GM13976 (cell line): Measurements from ENCODE around the gene SCTR.
A peak's percentile ranks its signal among the peaks of the same experiment; 100 is the strongest.

Experiments used
- DNase-seq: peaks from one replicate; pipeline ENCODE4 v3.0.0; 2012; ENCODE audit warnings: low spot score
- CTCF ChIP-seq: IDR thresholded peaks from 2 replicates; pipeline ENCODE4 v1.5.1; 2012; ENCODE audit warnings: borderline replicate concordance, mild to moderate bottlenecking; ENCODE audit not compliant: insufficient read depth; ENCODE audit errors: extremely low read depth, missing control alignments, control extremely low read depth
- in situ Hi-C: fragments of 300-500 bp; cut with MboI; formaldehyde crosslinking; loops from one replicate; pipeline ENCODE4 v1.12.0; 2022; ENCODE audit warnings: low sequenced_read_pairs, mixed read lengths, inconsistent platforms; ENCODE audit not compliant: unreplicated experiment

Gene SCTR

GRCh38 chr2:119435081-119435952, 89.0 kb downstream of the SCTR start:
- no peak for TF ChIP-seq CTCF
- in situ Hi-C loops, result no loop called here
- DNase-seq, result peak; percentile 21

- TF ChIP-seq CTCF, result no peak
- no peak for DNase-seq
- in situ Hi-C loops, result no loop called here
Measured at GRCh38 chr2:119434664-119435063, 89.6 kb downstream of the SCTR start.

GRCh38 chr2:119433636-119434327, 90.5 kb downstream of the SCTR start:
- DNase-seq, result peak; percentile 16
- in situ Hi-C loops, result no loop called here
- no peak for TF ChIP-seq CTCF

- DNase-seq, result peak; percentile 23
- in situ Hi-C loops, result no loop called here
- TF ChIP-seq CTCF, result no peak
Measured at GRCh38 chr2:119432851-119433522, 91.3 kb downstream of the SCTR start.

- TF ChIP-seq CTCF, result no peak
- in situ Hi-C loops, result no loop called here
- peak; percentile 31 for DNase-seq
Measured at GRCh38 chr2:119431976-119432850, 92.1 kb downstream of the SCTR start.
